Spinal cord (tissue), 10 donors: ENCODE results near the gene SNX7. TPM values are rescaled to one million over a fixed set of nuclear protein-coding genes. Genes with fewer than 3 reads are reported as not detected.

Experiments used
- DNase-seq, 6 donors: peaks; one replicate each; pipeline versions ENCODE4 v3.0.0 to v3.0.0-alpha.2; 2013 to 2015; ENCODE audit warnings: low spot score in 6 of 6, low read depth in 4 of 6
- H3K27ac ChIP-seq: one replicate; pipeline ENCODE4 v1.5.1; 2013; ENCODE audit warnings: low read depth, low read length, control low read depth
- H3K27me3 ChIP-seq: one replicate; pipeline ENCODE4 v1.6.1; 2013; ENCODE audit warnings: low read length; ENCODE audit not compliant: control insufficient read depth, insufficient read depth
- H3K36me3 ChIP-seq: one replicate; pipeline ENCODE4 v1.6.1; 2013; ENCODE audit warnings: low read length; ENCODE audit not compliant: control insufficient read depth, insufficient read depth
- H3K4me1 ChIP-seq: one replicate; pipeline ENCODE4 v1.6.1; 2013; ENCODE audit warnings: low read length; ENCODE audit not compliant: control insufficient read depth, insufficient read depth
- H3K4me3 ChIP-seq: one replicate; pipeline ENCODE4 v1.5.1; 2013; ENCODE audit warnings: low read depth, low read length, control low read depth
- H3K9me3 ChIP-seq: one replicate; pipeline ENCODE4 v1.6.1; 2013; ENCODE audit warnings: low read length; ENCODE audit not compliant: control insufficient read depth, insufficient read depth
- WGBS: methylation state at CpG from one replicate; pipeline ENCODE4 v1.1.5; 2013; ENCODE audit warnings: missing lambda C conversion rate; ENCODE audit not compliant: insufficient coverage; 5-methylcytosine and 5-hydroxymethylcytosine counted together
- polyA plus RNA-seq, 2 donors: library from polyadenylated mRNA; unstranded; fragments of 120-200 nt; gene quantifications; one replicate each; pipeline ENCODE4 v1.2.1, GENCODE V29; 2013; ENCODE audit not compliant: insufficient read length in 2 of 2
- total RNA-seq, 2 donors: library from RNA; depleted of rRNA in 1 of 2; stranded (reverse); fragments of 120-200 nt in 1 of 2; fragments of >200 nt in 1 of 2; gene quantifications; one replicate each; pipeline versions ENCODE4 v1.2.3 to v1.2.4, GENCODE V29; 2013 to 2014
- donor health status: healthy.

Gene SNX7
- total and polyA plus RNA-seq, 4 donors: 19.3 to 40.4 (median 27.7) TPM

DNA sequence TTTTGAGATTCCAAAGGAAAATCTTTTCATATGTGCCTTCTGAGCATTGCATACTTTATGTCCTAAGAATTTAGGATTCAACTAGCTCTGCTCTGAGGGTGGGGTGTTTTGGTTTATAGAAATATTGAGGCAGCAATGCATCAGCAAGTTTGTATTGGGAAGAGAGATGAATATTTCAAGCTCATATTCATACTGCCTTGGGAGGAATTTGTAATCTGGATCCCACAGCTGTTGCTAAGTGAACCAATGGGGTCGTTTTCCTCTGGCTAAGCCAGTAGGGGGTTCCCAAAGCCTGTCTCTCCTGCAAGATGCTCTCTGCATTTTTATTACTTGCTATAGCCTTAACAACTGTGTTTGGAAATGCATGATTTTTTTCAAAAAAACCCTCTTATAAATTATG is 130.6 kb downstream of the SNX7 start:
- Histone ChIP-seq H3K4me3 (no peak overlapping the region), H3K36me3 (no peaks in the 10 kb centered on the region), H3K9me3 (no peaks in the 10 kb centered on the region), H3K27me3 (no peaks in the 10 kb centered on the region), H3K27ac (no peak overlapping the region), H3K4me1 (no peaks in the 10 kb centered on the region)
- WGBS: no CpG with 5 or more reads among the region's 1 CpG
- peak in 3 of 6 donors; percentile 12 to 86 (median 77) for DNase-seq

DNA sequence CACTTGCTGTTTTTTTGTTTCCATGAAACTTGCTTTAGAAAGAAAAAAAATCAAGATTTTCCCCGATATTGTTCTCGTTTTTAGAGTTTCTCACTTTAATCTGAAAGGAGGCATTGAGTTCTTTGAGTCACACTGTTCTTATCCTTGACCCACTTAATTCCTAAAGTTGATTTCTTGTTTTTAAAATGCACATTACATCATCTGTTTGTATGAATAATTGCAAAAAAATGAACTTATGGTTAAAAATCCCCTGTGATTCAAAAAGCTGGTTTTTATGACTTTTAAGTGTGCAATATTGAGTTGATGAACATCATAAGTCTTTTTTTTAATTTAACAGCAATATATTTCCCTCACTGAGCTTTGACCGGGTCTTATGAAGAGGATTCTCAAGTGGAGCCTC is 131.6 kb downstream of the SNX7 start:
- no peaks in the 10 kb centered on the region for H3K4me1 ChIP-seq
- no peak overlapping the region for H3K4me3 ChIP-seq
- H3K36me3 ChIP-seq: no peaks in the 10 kb centered on the region
- H3K9me3 ChIP-seq: no peaks in the 10 kb centered on the region
- WGBS: no CpG with 5 or more reads among the region's 3 CpGs
- H3K27me3 ChIP-seq: no peaks in the 10 kb centered on the region
- H3K27ac ChIP-seq: no peak overlapping the region
- no peak for DNase-seq

DNA sequence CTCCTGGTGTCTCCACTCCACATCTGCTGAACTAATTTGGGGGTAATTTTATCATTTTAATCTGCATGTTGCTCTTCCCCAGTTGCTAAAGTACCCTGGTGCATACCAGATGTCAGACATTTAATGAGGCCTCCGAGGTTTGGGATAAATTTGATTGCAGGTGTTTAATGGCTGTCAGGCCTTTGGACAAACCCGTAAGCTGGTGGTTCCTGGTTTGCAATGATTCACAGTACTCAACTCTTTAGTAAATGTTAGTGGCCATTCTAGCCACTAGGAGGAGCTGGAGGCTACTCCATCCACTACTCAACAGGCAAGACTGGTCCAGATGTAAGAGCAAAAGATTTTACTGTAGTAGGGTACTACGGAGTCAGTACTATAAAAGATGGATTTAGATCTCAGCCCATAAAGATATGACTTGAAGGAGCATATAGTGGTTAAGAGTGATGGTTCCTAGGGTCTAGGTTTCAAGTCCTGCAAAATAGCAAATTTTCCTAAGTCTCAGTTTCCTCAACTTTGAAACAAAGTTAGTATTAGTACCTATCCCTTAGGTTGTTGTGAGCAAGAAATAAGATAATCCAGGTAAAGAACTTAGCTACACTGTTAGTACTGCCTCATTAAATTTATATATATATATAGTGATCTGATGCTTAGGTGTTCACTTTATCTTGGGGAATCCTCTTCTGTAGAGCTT is 132.8 kb downstream of the SNX7 start:
- no CpG with 5 or more reads among the region's 3 CpGs for WGBS
- H3K27ac ChIP-seq: no peak overlapping the region
- H3K9me3 ChIP-seq: no peaks in the 10 kb centered on the region
- no peaks in the 10 kb centered on the region for H3K36me3 ChIP-seq
- no peaks in the 10 kb centered on the region for H3K4me1 ChIP-seq
- no peak overlapping the region for H3K4me3 ChIP-seq
- no peaks in the 10 kb centered on the region for H3K27me3 ChIP-seq
- DNase-seq: peak in 3 of 6 donors; percentile 20 to 68 (median 59)

DNA sequence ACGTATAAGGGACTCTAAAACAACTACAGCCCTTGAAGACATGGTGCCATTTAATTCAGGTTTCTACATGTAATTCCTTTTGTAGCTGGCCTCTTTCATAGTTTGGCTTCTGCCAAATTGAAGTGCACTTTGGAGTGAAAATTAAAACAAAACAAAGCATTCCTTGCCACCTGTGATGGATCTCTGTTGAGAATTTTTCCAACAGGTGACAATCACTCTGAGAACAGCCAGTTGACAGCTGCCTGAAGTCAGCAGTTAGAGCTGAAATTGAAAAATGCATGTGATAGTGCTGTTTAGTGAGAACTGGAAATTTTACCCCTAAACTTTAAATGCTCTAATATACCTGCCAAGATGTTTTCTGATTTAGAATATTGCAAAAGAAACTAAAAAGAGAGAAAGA is 134.5 kb downstream of the SNX7 start:
- Histone ChIP-seq H3K9me3 (no peaks in the 10 kb centered on the region), H3K27ac (no peak overlapping the region), H3K36me3 (no peaks in the 10 kb centered on the region), H3K4me3 (no peak overlapping the region), H3K27me3 (no peaks in the 10 kb centered on the region), H3K4me1 (no peaks in the 10 kb centered on the region)
- WGBS: no CpG with 5 or more reads among the region's 1 CpG
- no peak for DNase-seq

DNA sequence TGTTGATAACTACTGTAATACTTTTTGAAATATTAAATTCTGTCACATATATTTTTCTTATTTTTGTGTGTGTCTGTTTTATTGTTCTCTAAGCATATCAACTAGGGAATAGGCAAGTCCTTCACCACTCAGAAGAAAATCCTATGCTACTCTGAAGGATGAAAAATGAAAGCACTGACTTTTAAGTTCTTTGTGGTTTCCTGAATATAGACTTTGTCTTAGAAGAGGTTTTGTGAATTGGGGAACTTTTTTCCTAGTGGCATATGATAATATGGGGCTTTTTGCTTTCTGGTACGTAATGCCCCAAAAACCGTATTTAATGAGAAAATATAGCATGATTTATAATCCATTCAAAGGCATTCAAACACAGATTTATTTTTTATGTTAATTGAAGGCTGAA is 136.0 kb downstream of the SNX7 start:
- no peaks in the 10 kb centered on the region for H3K9me3 ChIP-seq

More for the DNA sequence above, 136.0 kb downstream of the SNX7 start:
- H3K27ac ChIP-seq: no peak overlapping the region
- no peaks in the 10 kb centered on the region for H3K27me3 ChIP-seq
- H3K4me1 ChIP-seq: no peaks in the 10 kb centered on the region
- DNase-seq: no peak
- no CpG with 5 or more reads among the region's 2 CpGs for WGBS
- no peaks in the 10 kb centered on the region for H3K36me3 ChIP-seq
- H3K4me3 ChIP-seq: no peak overlapping the region
